BLaER1 treated with 17β-estradiol and CSF1 and Interleukin-3, amounts not matched to agents 10 nM and 100 nM (cell line): ENCODE results near the gene SH3GL1.
A peak's percentile ranks its signal among the peaks of the same experiment; 100 is the strongest.
"Not testable (repeated sequence)": the region's sequence is repeated elsewhere in the genome, so short reads cannot be mapped to it uniquely, and the experiment has no call there.

Experiments
- H3K27ac ChIP-seq, 11 experiments: shearing (Covaris generic); formaldehyde crosslinking; 2 replicates each; pipeline ENCODE4 v1.8.1; 2022
- H3K27me3 ChIP-seq, 11 experiments: shearing (Covaris generic); formaldehyde crosslinking; 2 replicates each; pipeline ENCODE4 v1.8.1; 2022
- H3K36me3 ChIP-seq, 11 experiments: shearing (Covaris generic); formaldehyde crosslinking; 2 replicates each; pipeline ENCODE4 v1.8.1; 2022
- H3K4me1 ChIP-seq, 10 experiments: shearing (Covaris generic); formaldehyde crosslinking; 2 replicates each; pipeline ENCODE4 v1.8.1; 2022
- H3K4me2 ChIP-seq, 11 experiments: shearing (Covaris generic); formaldehyde crosslinking; 2 replicates each; pipeline ENCODE4 v1.8.1; 2022
- H3K4me3 ChIP-seq, 10 experiments: shearing (Covaris generic); formaldehyde crosslinking; 2 replicates each; pipeline ENCODE4 v1.8.1; 2022
- H3K9ac ChIP-seq, 11 experiments: shearing (Covaris generic); formaldehyde crosslinking; 2 replicates each; pipeline ENCODE4 v1.8.1; 2022
- H3K9me3 ChIP-seq, 11 experiments: shearing (Covaris generic); formaldehyde crosslinking; replicated peaks in 1 of 11; 2 replicates each; pipeline ENCODE4 v1.8.1; 2022
- H4K20me1 ChIP-seq, 11 experiments: shearing (Covaris generic); formaldehyde crosslinking; 2 replicates each; pipeline ENCODE4 v1.8.1; 2022
- Cebpa-rat ChIP-seq, 11 experiments: shearing (Covaris generic); IDR thresholded peaks; 2 replicates each; pipeline ENCODE4 v1.8.1; 2022

The SH3GL1 gene

DNA sequence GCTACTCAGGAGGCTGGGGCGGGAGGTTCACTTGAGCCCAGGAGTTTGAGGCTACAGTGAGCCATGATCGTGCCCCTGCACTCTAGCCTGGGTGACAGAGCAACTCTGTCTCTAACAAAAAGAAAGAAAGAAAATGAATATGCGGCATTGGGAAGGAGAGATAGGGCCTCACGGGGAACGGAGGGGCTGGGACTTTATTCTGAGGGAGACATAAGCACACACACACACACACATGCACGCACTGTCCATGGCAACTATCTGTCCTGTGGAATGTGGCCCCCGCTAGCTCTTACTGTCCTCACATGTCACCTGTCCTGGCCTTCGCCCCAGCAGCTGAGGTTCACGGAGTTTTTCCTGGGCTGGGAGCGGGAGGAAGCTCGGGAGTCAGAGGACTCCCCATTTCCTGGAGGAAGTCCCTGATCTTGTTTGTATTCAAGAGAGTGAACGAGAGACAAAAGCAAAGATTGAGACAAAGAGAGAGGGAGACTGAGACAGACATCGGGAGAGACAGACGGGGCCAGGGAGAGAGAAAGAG is 62.4 kb downstream of the SH3GL1 start:
- H3K4me2 ChIP-seq: peak overlapping the region; percentile 79 to 98 (median 92)
- no peaks in the 10 kb centered on the region for H3K27me3 ChIP-seq
- peaks cover 0 to 6% (median 0%) of the 10 kb centered on the region in 11 experiments; a peak in 4 of 22 replicates for H3K9me3 ChIP-seq
- H3K9ac ChIP-seq: peak overlapping the region; percentile 71 to 85 (median 78)
- peak overlapping the region; percentile 37 to 68 (median 56); a peak in 19 of 20 replicates for H3K4me3 ChIP-seq
- TF ChIP-seq Cebpa-rat (IDR thresholded peaks at IDR 0.05): no peak
- H3K36me3 ChIP-seq: peaks cover 0 to 16% (median 0%) of the 10 kb centered on the region in 11 experiments; a peak in 7 of 22 replicates
- peaks cover 21 to 31% (median 24%) of the 10 kb centered on the region in 10 experiments for H3K4me1 ChIP-seq
- H3K27ac ChIP-seq: peak overlapping the region; percentile 62 to 86 (median 76); a peak in 20 of 22 replicates
- no peaks in the 10 kb centered on the region for H4K20me1 ChIP-seq

DNA sequence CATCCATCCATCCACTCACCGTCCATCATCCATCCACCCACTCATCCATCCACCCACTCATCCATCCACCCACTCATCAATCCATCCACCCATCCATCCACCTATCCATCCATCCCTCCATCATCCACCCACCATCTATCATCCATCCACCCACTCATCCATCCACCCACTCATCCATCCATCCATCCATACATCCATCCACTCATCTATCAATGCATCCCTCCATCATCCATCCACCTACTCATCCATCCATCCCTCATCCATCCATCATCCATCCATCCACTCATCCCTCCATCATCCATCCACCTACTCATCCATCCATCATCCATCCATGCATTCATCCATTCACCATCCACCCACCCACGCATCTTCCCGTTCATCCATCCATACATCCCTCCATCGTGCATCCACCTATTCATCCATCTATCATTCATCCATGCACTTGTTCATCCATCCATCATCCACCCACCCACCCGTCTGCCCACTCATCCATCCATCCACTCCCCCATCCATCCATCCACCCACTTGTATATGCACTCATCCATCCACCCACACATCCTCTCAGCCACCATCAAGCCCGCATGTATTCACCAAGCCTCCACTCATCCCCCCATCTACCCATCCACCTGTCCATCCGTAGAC is 65.3 kb downstream of the SH3GL1 start:
- no peak for TF ChIP-seq Cebpa-rat (IDR thresholded peaks at IDR 0.05)
- H3K9me3 ChIP-seq: peaks cover 0 to 6% (median 0%) of the 10 kb centered on the region in 11 experiments; a peak in 4 of 22 replicates
- H3K27me3 ChIP-seq: no peaks in the 10 kb centered on the region
- H3K27ac ChIP-seq: no peak overlapping the region
- H3K36me3 ChIP-seq: peaks cover 0 to 16% (median 0%) of the 10 kb centered on the region in 11 experiments; a peak in 7 of 22 replicates
- H3K4me2 ChIP-seq: no peak overlapping the region; a peak in 1 of 22 replicates
- peaks cover 13 to 21% (median 16%) of the 10 kb centered on the region in 10 experiments for H3K4me1 ChIP-seq
- no peak overlapping the region for H3K4me3 ChIP-seq
- H4K20me1 ChIP-seq: no peaks in the 10 kb centered on the region
- no peak overlapping the region for H3K9ac ChIP-seq

DNA sequence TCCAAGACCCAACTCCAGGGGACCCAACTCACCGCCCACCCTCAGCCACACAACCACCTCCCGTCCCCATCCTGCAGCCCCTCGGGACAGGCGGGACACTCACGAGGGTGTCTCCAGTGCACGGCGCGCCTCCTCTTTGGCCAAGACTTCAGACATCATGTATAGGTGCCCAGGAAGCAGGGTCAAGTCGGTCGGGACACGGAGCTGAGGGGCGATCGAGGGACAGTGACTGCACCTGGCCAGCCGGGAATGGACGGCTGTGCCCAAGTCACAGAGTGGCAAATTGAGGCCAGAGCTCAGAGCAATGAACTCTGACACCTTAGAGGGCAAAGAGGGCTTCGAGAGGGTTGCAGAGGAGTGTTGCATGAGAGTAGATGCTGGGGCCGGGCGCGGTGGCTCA is 70.5 kb downstream of the SH3GL1 start:
- H3K36me3 ChIP-seq: peaks cover 0 to 13% (median 0%) of the 10 kb centered on the region in 11 experiments; a peak in 7 of 22 replicates
- H4K20me1 ChIP-seq: no peaks in the 10 kb centered on the region; a peak in 1 of 22 replicates
- no peak overlapping the region for H3K27ac ChIP-seq
- no peak overlapping the region; a peak in 1 of 22 replicates for H3K4me2 ChIP-seq
- H3K27me3 ChIP-seq: peaks cover 4 to 12% (median 6%) of the 10 kb centered on the region in 11 experiments; a peak in 15 of 22 replicates
- H3K4me3 ChIP-seq: no peak overlapping the region
- H3K4me1 ChIP-seq: peaks cover 9 to 25% (median 16%) of the 10 kb centered on the region in 10 experiments; a peak in 18 of 20 replicates
- TF ChIP-seq Cebpa-rat (IDR thresholded peaks at IDR 0.05): no peak
- H3K9me3 ChIP-seq: peaks cover 0 to 9% (median 0%) of the 10 kb centered on the region in 11 experiments; a peak in 8 of 22 replicates
- H3K9ac ChIP-seq: no peak overlapping the region

DNA sequence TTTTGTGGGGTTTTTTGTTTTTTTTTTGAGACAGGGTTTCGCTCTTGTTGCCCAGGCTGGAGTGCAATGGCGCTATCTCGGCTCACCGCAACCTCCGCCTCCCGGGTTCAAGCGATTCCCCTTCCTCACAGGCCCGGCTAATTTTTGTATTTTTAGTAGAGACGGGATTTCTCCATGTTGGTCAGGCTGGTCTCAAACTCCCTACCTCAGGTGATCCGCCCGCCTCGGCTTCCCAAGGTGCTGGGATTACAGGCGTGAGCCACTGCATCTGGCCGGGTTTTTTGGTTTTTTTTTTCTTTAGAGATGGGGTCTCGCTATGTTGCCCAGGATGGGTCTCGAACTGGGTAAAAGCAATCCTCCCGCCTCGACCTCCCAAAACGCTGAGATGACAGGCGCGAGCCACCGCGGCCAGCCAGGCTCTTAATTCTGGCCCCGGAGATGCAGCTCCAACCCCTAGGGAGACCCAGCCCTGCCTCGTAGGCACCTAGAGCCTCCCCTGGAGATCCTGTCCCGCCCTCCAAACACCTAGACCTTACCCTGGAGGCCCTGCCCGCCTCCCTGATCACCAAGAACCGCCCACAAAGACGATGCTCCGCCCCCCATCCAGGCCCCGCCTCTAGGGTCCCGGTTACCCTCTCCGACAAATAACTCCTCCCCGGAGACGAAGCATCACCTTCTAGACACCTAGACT is 71.2 kb downstream of the SH3GL1 start:
- H3K9ac ChIP-seq: peak overlapping the region; percentile 26 to 88 (median 78); a peak in 21 of 22 replicates
- peak overlapping the region in 9 of 11 experiments; percentile 59 to 89 (median 85); a peak in 20 of 22 replicates for H3K27ac ChIP-seq
- H3K4me2 ChIP-seq: peak overlapping the region; percentile 74 to 98 (median 91)
- peaks cover 9 to 25% (median 16%) of the 10 kb centered on the region in 10 experiments; a peak in 18 of 20 replicates for H3K4me1 ChIP-seq
- peaks cover 4 to 12% (median 6%) of the 10 kb centered on the region in 11 experiments; a peak in 15 of 22 replicates for H3K27me3 ChIP-seq
- peak overlapping the region; percentile 49 to 77 (median 70) for H3K4me3 ChIP-seq
- H4K20me1 ChIP-seq, H3K36me3 ChIP-seq, H3K9me3 ChIP-seq: not testable (repeated sequence)

DNA sequence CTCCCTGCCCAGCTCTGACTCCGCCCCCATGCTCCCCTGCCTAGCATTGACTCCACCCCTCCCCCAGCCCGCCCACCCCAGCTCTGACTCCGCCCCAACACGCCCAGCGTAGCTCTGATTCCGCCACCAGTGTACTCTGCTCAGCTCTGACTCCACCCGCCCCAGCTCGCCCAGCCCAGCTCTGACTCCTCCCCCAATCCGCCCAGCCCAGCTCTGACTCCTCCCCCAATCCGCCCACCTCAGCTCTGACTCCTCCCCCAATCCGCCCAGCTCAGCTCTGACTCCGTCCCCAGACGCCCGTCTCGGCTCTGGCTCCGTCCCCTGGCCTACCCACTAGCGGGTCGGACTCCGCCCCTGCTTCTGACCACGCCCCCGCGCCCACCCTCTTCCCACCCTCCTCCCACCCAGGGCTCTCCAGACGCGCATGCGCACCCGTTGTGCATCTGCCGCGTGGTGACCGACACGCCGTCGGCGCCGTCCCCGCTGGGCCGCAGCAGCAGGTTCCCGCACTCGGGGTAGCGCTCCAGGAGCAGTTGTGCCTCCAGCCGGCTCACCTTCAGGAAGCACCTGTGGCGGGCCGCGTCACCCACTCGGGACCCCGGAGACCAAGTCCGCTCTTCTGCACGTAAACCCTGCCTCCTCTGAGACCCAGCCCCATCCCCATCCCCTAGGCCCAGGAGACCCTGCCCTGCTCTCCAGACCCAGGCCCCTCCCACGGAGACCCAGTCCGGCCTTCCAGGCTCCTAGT is 71.9 kb downstream of the SH3GL1 start:
- Histone ChIP-seq H4K20me1 (peaks cover 0 to 6% (median 0%) of the 10 kb centered on the region in 11 experiments; a peak in 1 of 22 replicates), H3K9me3 (peaks cover 0 to 9% (median 0%) of the 10 kb centered on the region in 11 experiments; a peak in 4 of 22 replicates), H3K4me2 (peak overlapping the region; percentile 74 to 98 (median 91)), H3K36me3 (0 out of 22 replicates have a peak, but pooled peaks cover 0 to 2% (median 0%) of the 10 kb centered on the region in 11 experiments), H3K4me1 (peaks cover 9 to 25% (median 16%) of the 10 kb centered on the region in 10 experiments; a peak in 18 of 20 replicates), H3K27me3 (peaks cover 4 to 12% (median 6%) of the 10 kb centered on the region in 11 experiments; a peak in 15 of 22 replicates), H3K9ac (peak overlapping the region; percentile 26 to 88 (median 78); a peak in 21 of 22 replicates), H3K27ac (peak overlapping the region in 9 of 11 experiments; percentile 59 to 89 (median 85); a peak in 20 of 22 replicates), H3K4me3 (peak overlapping the region; percentile 49 to 77 (median 70))
- no peak for TF ChIP-seq Cebpa-rat (IDR thresholded peaks at IDR 0.05)

DNA sequence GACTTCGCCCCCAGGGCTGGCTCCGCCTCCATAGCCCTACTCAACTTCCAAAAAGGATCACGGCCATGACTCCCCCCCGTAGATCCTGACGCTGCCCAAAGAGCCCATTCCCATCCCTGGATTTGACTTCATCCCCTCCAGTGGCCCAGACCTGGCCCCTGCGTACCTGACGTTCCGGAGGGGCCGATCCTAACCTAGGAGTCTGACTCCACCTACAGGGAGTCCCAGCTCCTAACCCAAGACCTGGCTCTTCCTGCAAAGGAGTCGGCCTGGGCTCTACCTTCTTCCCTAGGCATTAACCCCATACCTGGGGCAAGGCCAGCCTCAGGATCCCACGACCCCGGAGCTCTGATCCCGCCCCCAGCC is 72.5 kb downstream of the SH3GL1 start:
- H4K20me1 ChIP-seq: peaks cover 0 to 6% (median 0%) of the 10 kb centered on the region in 11 experiments; a peak in 1 of 22 replicates
- peaks cover 4 to 12% (median 6%) of the 10 kb centered on the region in 11 experiments; a peak in 15 of 22 replicates for H3K27me3 ChIP-seq
- peaks cover 0 to 9% (median 0%) of the 10 kb centered on the region in 11 experiments; a peak in 4 of 22 replicates for H3K9me3 ChIP-seq
- H3K4me3 ChIP-seq: peak overlapping the region in 3 of 10 experiments; percentile 24 to 50 (median 25); a peak in 4 of 20 replicates
- no peak for TF ChIP-seq Cebpa-rat (IDR thresholded peaks at IDR 0.05)
- H3K4me2 ChIP-seq: peak overlapping the region; percentile 24 to 66 (median 54); a peak in 15 of 22 replicates
- H3K4me1 ChIP-seq: peaks cover 9 to 25% (median 16%) of the 10 kb centered on the region in 10 experiments; a peak in 18 of 20 replicates
- H3K9ac ChIP-seq: no peak overlapping the region
- H3K36me3 ChIP-seq: no peaks in the 10 kb centered on the region
- no peak overlapping the region for H3K27ac ChIP-seq

DNA sequence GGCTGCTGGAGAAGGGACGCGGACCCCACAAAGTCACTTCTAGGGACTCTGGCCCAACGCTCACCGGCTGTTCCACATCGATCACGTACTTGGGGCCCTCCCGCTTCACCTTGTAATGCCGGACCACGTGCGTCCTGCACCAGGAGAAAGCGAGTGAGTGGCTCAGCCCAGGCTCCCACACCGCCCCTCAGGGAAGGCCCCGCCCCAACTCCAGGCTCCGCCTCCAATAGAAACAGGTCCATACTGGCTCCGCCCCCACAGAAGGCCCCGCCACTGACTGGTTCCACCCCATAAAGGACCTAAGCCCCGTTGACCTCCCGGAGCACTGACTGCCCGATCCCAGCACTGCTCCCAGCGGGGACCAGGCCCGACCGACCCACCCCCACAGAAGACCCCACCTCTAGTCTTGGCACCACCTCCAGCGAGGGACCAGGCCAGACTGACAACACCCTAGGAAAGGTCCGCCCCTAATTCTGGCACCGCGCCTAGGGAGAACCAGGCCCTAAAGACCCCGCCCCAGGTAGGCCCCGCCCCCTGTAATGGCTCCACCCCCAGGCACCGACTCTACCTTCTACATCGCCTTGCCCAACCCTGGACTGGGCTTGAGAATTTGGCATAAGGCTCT is 73.0 kb downstream of the SH3GL1 start:
- peak overlapping the region; percentile 26 to 72 (median 55); a peak in 19 of 22 replicates for H3K4me2 ChIP-seq
- H3K4me3 ChIP-seq: peak overlapping the region in 1 of 10 experiments; percentile 25; a peak in 3 of 20 replicates
- H3K27ac ChIP-seq: no peak overlapping the region

More for the DNA sequence above, 73.0 kb downstream of the SH3GL1 start:
- H3K36me3 ChIP-seq: 0 out of 22 replicates have a peak, but pooled peaks cover 0 to 3% (median 0%) of the 10 kb centered on the region in 11 experiments
- TF ChIP-seq Cebpa-rat (IDR thresholded peaks at IDR 0.05): no peak
- peaks cover 4 to 12% (median 6%) of the 10 kb centered on the region in 11 experiments; a peak in 15 of 22 replicates for H3K27me3 ChIP-seq
- no peak overlapping the region for H3K9ac ChIP-seq
- peaks cover 0 to 6% (median 0%) of the 10 kb centered on the region in 11 experiments; a peak in 1 of 22 replicates for H4K20me1 ChIP-seq
- H3K9me3 ChIP-seq: peaks cover 0 to 13% (median 0%) of the 10 kb centered on the region in 11 experiments; a peak in 6 of 22 replicates
- H3K4me1 ChIP-seq: peaks cover 9 to 25% (median 16%) of the 10 kb centered on the region in 10 experiments; a peak in 18 of 20 replicates
